ELF-1 (cell line): ENCODE results near the gene TRIM31.

Experiments used
- DNase-seq: peaks from one replicate; pipeline ENCODE4 v3.0.0-alpha.2; 2016; ENCODE audit warnings: low read depth, low spot score

The TRIM31 gene

DNA sequence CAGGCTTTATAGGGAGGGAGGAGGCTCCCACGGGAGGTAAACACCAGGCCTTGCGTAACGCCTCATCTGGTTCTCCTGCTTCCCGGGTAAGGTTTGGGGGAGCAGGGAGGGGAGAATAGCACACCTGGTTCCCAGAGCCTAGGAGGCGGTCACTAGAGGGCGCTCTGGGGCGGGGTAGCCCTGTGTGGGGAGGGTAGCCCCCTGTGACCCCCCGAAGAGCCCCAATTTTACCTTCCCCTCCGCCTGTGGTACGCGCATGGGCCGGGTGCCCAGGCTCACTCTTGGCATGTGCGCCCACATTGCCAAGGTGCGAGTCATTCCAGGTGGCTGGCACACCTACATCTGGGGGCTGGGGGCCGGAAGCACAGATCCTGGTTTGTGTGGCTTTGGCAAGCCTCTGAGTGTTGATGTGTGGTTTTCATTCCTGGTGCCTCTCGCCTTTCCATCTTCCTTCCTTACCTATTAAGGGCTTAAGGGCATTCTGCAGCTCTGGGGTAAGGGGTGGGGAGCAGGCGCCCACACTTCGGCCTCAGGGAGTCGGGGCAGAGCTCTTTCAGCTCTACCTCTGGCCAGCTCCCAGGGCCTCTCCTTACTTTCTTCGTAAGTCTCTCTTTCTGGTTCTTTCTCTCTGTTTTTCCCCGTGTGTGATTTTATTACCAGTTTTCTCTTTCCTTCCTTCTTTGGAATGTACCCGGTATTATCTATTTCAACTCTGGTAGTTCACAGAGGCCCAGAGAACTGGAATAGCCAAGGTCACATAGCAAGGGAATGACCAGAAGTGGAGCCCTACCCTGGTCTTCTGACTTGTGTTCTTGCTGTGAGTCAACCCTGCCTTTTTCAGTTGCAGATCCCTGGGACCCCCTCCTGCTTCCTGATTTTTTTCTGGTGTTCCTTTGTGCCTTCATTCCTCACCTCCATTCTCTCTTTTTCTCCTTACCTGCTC is 36.8 kb downstream of the TRIM31 start:
- DNase-seq, result peak; percentile 20

DNA sequence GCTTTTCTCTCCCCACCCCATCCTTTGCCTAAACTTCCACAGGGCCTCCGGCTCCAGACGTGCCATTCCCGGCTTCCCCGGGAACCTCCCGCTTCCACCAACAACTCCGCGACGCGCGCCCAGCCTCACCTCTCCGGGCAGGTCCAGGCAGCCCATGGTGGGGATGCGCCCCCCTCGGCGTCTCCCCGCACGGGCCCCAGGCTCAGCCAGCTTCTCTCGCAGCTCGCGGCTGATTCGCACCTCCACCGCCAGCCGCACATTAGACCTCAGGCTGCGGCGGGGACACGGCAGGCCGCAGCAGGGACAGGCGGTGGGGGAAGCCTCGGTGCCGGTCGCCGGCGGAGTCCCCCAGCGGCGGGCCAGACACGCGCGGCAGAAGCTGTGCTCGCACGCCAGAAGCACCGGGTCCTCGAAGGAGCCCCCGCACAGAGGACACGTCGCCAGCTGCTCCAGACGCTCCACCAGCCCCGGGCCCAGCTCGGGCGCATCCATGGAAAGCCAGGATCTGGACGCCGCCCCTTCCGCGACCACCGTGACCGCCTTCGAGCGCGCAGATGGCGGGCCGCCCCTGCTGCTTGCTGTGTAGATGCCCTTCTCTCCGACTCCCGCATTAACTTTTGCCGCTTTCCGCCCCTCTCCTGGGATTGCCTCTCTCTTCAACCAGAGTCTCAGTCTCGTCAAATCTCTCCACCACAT is 37.6 kb downstream of the TRIM31 start, which contains the start of gene RNF39:
TSS of gene RNF39 (minus strand) at position 676 of the 696 bp plus-strand sequence. CDS start at position 492, 184 bp downstream.
- DNase-seq, result peak; percentile 25

DNA sequence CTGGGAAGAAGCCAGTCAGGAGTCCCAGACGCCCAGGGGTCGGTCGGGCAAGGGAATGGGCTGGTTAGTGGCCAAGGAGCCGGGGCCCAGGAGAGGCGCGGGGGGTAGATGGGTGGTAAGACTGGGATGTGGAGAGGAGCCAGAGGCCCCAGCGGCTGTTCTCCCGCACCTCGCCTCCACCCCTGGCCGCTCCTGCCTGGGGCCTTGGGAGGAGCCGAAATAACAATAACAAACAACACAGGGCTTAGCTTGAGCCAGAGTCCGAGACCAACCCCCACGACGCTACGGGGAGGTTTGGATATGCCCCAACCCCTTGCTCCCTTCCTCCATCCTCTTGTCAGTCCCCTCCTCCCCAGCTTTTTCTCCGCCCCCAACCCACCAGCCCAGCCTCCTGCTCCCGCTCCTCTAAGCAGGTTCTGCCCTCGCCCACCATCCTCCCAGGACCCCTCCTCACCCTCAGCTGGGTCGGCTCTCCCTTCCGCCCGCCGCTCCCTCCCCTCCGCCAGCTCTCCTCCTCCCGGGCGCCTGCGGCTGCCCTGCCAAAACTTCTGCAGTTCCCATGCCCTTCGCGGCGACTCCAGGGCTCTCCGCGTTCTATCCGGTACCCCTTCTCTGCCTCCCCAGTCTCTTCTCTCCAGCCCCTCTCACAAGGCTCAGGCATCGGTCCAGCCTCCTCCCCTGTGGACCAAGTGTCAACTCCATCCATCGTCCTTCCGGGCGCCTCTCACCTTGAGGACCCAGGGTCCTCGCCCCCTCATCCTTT is 38.4 kb downstream of the TRIM31 start:
- DNase-seq, result peak; percentile 94

DNA sequence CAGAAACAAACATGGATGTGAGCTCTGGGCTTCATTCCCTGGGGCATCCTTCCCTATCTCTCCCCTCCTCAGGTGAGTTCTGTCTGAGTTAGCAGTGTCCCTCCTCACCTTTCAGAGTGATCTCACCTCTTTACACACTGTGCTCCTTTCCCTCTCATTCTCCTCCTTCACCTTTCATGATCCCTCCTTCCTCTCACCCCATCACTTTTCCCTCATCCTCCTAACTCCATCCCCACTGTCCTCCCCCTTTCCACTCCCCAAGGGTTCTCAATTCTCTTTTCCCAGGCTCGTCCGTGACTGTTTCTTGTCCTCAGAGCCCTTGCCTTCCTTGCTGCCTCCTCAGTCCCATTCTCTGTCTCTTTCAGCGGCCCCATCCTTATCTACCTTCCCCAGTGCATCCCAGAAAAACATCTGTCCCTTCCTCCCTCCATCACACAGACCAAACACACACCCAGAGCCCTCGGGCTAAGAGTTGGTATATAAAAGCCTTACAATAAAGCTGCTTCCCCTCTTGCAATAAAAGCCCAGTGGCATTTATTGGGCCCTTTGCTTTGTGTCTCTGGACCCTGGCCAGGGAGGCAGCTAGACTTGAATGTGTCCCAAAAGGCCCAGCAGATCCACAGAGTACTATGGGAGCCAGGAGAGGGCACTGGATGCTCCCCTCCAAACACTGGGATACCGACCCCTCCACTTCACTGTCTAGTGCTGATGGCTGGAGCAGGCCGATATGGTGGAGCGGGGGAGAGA is 39.2 kb downstream of the TRIM31 start:
- peak; percentile 67 for DNase-seq

DNA sequence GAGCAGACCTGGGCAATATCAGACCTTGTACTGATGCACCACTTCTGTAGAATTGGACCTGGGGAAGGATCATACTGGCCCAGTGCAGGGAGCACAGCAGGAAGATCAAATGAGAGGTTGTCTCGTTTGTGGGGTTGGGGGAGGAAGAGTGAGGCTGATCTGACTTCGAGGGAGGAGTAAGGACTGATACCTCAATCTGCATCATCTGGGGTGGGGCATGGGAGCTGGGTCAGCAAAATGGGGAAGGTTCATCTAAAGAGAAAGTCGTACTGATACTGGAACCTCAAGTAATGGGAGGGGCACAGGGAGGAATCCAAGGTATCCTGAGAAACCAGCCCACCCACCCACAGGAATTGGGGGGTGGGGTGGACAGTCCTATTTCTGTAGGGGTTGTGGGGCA is 41.0 kb downstream of the TRIM31 start:
- no peak for DNase-seq

DNA sequence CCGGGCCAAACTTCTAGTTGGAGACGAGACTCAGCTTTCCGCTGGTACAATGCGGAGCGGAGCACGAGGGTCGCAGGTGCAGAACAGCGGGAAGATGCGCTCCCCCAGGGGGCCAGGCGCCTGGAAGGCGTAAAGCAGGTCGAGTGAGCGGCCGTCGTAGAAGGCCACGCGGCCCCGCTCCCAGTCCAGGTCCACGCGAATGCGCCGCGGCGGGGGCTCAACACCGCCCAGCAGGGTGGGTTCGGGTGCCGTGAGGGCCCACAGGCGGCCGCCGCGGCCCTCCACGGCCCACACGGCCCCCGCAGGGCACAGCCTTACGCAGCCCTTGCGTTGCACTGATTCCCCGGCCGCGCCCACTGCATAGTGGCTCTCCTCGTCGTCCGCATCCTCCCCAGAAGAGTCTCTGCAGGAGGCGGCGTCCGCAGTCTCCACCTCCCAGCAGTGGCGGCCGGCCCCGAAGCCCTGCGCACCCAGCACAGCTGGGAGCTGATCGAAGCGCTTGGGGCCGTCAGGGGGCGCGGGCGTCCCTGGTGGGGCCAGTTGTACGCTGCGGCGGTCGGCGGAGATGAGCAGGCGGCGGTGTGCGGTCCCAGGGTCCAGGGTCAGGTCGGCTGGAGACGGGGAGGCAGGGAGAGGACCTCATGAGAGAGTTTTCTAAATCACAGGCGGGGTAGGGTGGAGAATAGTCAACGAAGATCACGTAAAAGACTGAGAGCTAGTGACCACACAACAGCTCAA is 41.6 kb downstream of the TRIM31 start:
- peak; percentile 69 for DNase-seq

DNA sequence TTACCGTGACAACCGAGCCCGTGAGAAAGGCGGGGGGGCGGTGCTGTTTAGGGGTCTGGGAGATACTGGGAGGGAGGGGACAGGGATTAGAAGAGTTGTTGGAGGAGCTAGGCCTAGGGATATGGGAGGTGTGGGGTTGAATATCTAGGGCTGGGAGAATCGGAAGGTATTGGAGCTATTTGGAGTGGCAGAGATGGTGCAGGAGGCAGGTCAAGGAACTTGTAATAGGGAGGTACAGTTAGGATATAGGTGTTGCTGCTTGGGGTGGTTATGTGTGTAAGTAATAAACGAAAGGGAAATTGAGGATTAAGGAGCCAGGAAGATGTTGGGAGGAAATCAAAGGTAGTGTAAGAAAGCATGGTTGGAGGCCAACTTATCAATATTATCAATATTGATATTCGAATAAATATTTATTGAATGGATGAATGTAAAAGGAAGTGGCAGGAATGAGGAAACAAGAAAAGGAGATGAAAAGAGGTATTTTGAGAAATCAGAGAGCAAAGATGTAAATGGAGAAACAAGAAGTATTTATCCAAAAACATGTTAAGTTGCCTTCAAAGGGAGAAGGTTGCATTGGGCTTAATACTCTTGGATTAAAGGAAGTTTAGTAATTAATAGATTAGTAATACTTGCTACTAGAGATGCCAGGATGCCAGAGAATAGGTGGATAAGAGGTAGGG is 45.3 kb downstream of the TRIM31 start:
- no peak for DNase-seq

DNA sequence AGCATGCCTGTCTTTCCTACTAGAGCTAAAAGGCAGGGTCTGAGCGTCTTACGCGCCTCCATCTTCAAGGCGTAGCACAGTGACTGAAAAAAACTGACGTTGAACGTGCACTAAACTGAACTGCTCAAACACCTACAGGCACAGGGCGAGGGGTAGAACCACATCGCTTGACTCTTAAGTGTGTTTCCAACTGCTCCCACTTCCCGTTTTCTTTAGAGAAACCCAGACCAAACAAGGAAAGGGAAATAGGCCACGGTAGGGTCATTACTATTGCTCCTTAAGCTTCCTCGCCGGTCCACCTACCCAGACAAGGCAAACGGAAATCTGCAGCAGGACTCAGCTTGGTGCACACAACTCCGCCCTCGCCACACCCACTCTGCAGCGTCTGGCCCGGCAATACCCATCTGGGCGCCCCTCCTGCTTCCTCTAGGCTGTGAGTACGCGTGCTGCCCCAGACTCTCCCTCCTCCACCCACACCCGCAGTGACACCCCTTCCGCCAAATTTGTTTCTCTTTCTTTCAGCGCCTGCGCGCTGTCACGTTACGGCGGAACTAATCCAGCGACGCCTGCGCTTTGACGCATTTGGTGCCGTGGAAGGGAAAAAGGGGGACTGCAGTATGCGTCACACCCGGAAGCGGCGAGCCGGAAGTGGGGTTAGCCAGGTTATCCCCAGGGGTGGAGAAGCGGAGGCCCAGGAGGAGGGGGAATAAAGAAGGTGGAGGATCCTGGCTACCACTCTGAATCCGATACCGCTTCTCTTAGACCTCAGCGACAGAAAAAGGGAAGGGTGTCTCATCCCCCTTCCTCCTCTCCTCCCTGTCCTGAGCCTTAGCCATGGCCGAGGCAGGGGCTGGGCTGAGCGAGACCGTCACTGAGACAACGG is 46.1 kb downstream of the TRIM31 start, which contains the start of gene PPP1R11:
TSS of gene PPP1R11 (plus strand) at position 622 of the 883 bp plus-strand sequence. CDS start at position 835, 213 bp downstream.
- peak; percentile 99 for DNase-seq

DNA sequence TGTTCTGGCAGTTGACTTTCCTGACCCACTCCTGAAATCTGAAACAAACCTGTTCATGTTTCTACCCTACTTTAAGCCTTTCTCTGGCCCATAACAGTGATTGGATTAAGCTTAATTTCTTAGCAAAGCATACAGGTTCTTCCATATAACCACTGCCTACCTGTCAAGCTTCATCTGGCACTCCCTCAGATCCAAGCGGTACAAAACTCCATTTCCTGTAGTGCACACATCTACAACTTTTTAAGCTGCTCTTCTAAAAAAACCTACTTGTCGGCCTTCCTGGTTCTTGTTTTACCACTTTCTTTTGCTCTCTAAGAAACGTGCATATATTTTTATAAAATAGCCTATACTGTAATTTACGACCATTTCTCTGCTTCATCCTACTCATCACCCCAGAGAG is 46.8 kb downstream of the TRIM31 start:
- no peak for DNase-seq

DNA sequence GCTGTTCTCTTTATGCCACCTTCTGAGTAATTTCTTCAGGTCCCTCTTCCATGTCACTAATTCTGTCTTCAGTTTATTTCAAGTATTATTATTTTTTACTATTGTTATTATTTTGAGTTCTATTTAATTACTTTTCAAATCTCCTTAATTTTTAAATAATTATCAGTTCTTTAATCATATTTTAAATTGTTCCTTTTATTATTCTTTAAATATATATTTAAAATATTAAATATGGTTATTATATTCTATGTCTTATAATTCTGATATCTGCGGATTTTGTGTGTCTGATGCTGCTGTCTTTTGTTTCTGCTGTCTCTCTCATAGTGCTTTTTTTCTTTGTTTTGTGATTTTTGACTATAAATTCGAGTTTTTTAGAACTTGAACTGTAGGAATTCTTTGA is 49.6 kb downstream of the TRIM31 start:
- DNase-seq, result no peak

DNA sequence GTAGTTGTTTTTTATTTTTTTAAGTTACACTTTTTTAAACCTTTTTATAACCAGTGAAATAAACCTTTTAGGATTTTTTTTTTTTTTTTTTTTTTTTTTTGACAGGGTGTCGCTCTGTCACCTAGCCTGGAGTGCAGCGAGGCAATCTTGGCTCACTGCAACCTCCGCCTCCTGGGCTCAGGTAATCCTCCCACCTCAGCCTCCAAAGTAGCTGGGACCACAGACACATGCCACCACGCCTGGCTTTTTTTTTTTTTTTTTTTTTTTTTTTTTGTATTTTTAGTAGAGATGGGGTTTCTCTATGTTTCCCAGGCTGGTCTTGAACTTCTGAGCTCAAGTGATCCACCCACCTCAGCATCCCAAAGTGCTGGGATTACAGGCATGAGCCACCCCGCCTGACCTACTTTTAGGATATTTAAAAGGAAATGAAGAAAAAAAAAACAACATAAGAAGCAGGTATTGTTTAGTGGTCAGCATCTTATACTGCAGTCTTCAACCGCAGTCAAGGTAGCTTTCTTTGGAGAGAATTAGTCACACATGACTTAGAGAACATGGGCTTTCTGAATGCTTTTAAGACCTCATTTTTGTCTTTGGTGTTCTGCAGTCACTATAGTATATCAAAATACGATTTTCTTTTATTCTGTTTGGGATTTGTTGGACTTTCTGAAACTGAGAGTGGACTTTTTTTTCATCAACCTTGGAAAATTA is 50.3 kb downstream of the TRIM31 start:
- DNase-seq, result no peak

DNA sequence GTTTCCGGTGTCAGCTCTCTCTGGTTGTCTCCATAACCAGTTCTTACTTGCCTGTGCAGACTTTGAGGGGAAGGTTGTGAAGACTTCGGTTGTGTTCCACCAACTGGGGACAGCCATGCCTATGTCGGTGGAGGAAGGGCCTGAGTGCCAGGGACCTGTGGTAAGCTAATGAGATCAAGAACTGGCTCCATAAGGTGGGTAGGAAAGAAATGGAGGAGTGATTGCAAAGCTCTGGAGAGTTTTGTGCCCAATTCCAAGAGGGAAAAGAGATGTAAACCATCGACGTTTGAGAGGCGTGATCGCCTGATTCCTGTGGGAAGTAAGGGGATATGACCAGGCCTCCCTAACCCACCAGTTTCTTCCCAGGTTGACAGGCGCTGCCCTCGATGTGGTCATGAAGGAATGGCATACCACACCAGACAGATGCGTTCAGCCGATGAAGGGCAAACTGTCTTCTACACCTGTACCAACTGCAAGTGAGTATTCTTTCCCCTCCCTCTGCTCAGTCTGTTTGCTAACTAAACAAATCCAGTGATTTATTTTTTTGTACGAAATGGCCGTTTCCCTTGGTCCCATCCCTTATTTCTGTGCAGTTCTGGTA is 50.9 kb downstream of the TRIM31 start:
- no peak for DNase-seq

DNA sequence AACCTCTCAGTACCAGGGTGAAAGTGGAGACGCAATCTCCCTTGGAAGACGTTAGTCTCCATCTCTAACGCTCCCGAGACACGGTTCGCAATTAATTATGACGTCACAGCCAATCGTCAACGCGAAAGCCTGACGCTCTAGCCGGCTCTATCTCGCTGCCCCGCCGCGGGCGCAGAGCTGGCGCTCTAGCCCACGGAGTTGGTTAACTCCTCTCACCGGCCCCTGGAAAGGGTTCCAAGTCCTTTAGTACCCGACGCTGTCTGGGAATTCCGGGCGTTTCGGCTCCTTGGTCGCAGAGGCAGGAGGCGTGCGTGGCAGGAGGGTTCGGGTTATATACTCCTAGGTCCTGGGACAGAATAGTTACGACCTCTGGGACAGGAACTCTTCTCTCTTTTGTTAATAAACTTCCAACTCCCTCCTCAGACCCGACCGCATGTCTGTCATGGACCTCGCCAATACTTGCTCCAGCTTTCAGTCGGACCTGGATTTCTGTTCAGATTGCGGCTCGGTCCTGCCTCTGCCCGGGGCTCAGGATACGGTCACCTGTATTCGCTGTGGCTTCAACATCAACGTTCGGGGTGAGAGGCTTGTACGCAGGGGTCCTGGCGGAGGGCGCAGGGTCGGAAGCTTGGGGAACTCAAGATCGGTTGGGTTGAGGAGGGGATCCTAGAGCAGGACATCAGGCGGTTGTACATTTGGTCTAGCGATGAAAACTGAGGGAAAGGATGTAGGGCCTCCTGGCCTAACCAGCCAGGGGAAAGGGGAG is 51.6 kb downstream of the TRIM31 start, which contains the start of gene POLR1H:
TSS of gene POLR1H (plus strand) at position 174 of the 766 bp plus-strand sequence. CDS start at position 434, 260 bp downstream.
- DNase-seq, result peak; percentile 96

DNA sequence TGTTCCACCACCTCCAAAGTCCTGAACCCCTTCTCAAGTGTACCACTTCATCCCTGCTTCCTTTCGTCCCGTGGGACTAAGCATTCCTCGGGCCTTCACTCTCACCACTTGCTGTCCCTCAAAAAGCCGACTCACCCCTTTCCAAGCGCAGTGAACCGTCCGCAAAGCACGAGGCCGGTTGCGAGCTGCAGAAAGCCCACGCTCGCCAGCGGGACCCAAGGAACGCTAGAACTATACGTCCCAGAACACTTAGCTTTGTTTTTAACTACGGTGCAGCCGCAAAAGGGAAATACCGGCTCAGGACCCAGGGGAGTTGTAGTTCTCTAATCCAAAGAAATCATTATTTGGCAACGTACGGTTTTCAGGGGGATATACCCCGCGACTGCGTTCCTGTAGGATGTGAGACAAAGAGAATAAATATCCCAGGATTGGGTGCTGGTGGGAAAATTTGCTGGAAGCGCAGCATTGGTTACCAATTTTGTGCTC is 52.2 kb downstream of the TRIM31 start:
- DNase-seq, result peak; percentile 29

DNA sequence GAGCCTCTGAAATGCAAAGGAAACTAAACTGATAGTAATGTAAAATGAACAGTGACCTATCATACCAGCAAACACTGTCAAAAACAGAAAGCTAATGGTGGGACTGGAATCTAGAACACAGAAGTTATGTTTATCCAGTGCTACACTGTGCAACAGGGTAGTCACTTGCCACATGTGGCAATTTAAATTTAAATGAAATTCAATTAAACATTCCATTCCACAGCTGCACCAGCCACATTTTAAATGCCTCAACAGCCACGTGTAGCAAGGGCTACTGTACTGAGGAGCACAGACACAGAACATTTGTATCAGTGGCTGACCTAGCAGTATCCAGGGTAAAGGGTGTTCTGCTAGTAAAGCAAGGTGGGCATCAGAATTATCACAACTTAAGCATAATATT is 57.4 kb downstream of the TRIM31 start:
- no peak for DNase-seq

DNA sequence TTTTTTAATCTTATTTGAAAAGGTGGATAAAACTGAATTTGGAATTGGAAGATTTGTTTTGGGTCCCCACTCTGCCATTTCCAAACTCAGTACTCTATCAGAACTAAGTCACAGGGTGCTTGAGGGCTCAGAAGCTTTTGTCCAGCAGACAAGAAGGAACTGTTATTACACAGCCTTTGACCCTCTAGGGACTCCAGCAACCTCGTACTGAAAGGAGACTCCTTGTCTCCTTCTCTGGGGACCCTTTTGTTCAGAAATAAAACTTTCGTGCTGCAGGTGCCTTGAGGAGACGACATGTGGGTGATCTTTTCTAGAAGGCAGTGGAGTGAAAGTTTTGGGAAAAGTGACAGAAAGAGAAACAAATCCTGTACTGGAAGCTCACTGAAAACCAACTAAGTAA is 59.2 kb downstream of the TRIM31 start:
- no peak for DNase-seq
